Neural cell (in vitro differentiated cells): ENCODE data around the gene LDLRAD4.

Experiments
- EP300 ChIP-seq: fragments of 450-650 bp; conservative IDR thresholded peaks from 2 replicates; pipeline ENCODE4 v1.6.1; 2014; ENCODE audit warnings: antibody characterized with exemption, mild to moderate bottlenecking, moderate library complexity; ENCODE audit not compliant: poor library complexity, severe bottlenecking
- EZH2 ChIP-seq: fragments of 200-600, 300-800 bp; shearing (Covaris generic), sonication (generic); IDR thresholded peaks from 2 replicates; pipeline ENCODE4 v1.6.1; 2014; ENCODE audit warnings: antibody characterized with exemption, low read length, borderline replicate concordance, mild to moderate bottlenecking; ENCODE audit not compliant: insufficient read depth, poor library complexity, severe bottlenecking
- POLR2AphosphoS5 ChIP-seq: IDR thresholded peaks from 2 replicates; pipeline ENCODE4 v1.6.1; 2012
- RAD21 ChIP-seq: fragments of 450-650 bp; conservative IDR thresholded peaks from 2 replicates; pipeline ENCODE4 v1.6.1; 2014; ENCODE audit warnings: antibody characterized with exemption, mild to moderate bottlenecking, moderate library complexity
- SMC3 ChIP-seq: fragments of 450-650 bp; conservative IDR thresholded peaks from 2 replicates; pipeline ENCODE4 v1.6.1; 2014; ENCODE audit warnings: antibody characterized with exemption, mild to moderate bottlenecking, moderate library complexity; ENCODE audit not compliant: poor library complexity
- TAF1 ChIP-seq: IDR thresholded peaks from 2 replicates; pipeline ENCODE4 v1.6.1; 2012; ENCODE audit warnings: low read depth
- TF ChIP-seq, protein P1 (sequence below): fragments of 450-650 bp; IDR thresholded peaks from 2 replicates; pipeline ENCODE4 v1.5.1; 2014; ENCODE audit warnings: antibody characterized with exemption, mild to moderate bottlenecking, moderate library complexity; ENCODE audit not compliant: poor library complexity, severe bottlenecking
- TF ChIP-seq, protein P2 (sequence below): IDR thresholded peaks from 2 replicates; pipeline ENCODE4 v1.6.1; 2012; ENCODE audit warnings: borderline replicate concordance

DNA sequence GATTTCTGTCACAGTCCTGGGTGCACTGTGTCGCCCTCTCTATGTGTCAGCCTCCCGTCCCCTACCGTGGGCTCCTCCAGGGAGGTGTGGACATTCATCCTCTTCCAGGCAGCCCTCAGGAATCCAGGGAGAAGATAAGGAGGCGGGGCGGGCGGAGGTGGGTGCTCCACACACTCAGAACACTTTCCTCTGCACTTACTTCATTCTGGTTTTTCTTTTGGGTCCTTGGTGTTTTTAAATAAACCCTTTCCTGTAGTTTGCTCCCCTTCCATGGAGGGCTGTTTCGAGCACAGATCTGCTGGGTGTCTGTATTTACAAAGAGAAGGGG is 323.9 kb downstream of the LDLRAD4 start:
- TF ChIP-seq, protein P1, sequence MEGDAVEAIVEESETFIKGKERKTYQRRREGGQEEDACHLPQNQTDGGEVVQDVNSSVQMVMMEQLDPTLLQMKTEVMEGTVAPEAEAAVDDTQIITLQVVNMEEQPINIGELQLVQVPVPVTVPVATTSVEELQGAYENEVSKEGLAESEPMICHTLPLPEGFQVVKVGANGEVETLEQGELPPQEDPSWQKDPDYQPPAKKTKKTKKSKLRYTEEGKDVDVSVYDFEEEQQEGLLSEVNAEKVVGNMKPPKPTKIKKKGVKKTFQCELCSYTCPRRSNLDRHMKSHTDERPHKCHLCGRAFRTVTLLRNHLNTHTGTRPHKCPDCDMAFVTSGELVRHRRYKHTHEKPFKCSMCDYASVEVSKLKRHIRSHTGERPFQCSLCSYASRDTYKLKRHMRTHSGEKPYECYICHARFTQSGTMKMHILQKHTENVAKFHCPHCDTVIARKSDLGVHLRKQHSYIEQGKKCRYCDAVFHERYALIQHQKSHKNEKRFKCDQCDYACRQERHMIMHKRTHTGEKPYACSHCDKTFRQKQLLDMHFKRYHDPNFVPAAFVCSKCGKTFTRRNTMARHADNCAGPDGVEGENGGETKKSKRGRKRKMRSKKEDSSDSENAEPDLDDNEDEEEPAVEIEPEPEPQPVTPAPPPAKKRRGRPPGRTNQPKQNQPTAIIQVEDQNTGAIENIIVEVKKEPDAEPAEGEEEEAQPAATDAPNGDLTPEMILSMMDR, result no peak
- TF ChIP-seq EZH2 (no peak), POLR2AphosphoS5 (no peak), EP300 (no peak), SMC3 (no peak), RAD21 (no peak), TAF1 (no peak)
- TF ChIP-seq, protein P2, sequence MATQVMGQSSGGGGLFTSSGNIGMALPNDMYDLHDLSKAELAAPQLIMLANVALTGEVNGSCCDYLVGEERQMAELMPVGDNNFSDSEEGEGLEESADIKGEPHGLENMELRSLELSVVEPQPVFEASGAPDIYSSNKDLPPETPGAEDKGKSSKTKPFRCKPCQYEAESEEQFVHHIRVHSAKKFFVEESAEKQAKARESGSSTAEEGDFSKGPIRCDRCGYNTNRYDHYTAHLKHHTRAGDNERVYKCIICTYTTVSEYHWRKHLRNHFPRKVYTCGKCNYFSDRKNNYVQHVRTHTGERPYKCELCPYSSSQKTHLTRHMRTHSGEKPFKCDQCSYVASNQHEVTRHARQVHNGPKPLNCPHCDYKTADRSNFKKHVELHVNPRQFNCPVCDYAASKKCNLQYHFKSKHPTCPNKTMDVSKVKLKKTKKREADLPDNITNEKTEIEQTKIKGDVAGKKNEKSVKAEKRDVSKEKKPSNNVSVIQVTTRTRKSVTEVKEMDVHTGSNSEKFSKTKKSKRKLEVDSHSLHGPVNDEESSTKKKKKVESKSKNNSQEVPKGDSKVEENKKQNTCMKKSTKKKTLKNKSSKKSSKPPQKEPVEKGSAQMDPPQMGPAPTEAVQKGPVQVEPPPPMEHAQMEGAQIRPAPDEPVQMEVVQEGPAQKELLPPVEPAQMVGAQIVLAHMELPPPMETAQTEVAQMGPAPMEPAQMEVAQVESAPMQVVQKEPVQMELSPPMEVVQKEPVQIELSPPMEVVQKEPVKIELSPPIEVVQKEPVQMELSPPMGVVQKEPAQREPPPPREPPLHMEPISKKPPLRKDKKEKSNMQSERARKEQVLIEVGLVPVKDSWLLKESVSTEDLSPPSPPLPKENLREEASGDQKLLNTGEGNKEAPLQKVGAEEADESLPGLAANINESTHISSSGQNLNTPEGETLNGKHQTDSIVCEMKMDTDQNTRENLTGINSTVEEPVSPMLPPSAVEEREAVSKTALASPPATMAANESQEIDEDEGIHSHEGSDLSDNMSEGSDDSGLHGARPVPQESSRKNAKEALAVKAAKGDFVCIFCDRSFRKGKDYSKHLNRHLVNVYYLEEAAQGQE, result no peak
